Effector memory CD8-positive, alpha-beta T cell (primary cell): ENCODE data around the gene DCLRE1B.
A peak's percentile ranks its signal among the peaks of the same experiment; 100 is the strongest.

Experiments used
- ATAC-seq: fragments of 150-1000 bp; cut with Tn5 transposase; replicated peaks from 2 replicates; pipeline ENCODE4 v1.10.0; 2021; ENCODE audit warnings: mild to moderate bottlenecking, moderate library complexity
- DNase-seq, 3 experiments: peaks; one replicate each; pipeline ENCODE4 v3.0.0; 2021
- H3K27ac Mint-ChIP-seq, 2 donors: one replicate each; pipeline ENCODE4 v1.8.0; 2022; ENCODE audit warnings: mild to moderate bottlenecking in 2 of 2, mixed read lengths in 2 of 2, moderate library complexity in 2 of 2
- H3K27me3 Mint-ChIP-seq, 2 donors: one replicate each; pipeline ENCODE4 v1.8.0; 2022; ENCODE audit warnings: mixed read lengths in 2 of 2
- H3K36me3 Mint-ChIP-seq: one replicate; pipeline ENCODE4 v1.8.0; 2022; ENCODE audit warnings: mild to moderate bottlenecking, moderate library complexity, mixed read lengths; ENCODE audit not compliant: insufficient read depth
- H3K4me1 Mint-ChIP-seq, 2 donors: one replicate each; pipeline ENCODE4 v1.8.0; 2022; ENCODE audit warnings: low read depth in 2 of 2, mixed read lengths in 2 of 2
- H3K4me3 Mint-ChIP-seq, 2 donors: one replicate each; pipeline ENCODE4 v1.8.0; 2022; ENCODE audit warnings: mild to moderate bottlenecking in 2 of 2, mixed read lengths in 2 of 2, moderate library complexity in 2 of 2
- H3K9me3 Mint-ChIP-seq, 2 donors: one replicate each; pipeline ENCODE4 v1.8.0; 2022; ENCODE audit warnings: mixed read lengths in 2 of 2

DCLRE1B gene

GRCh38 chr1:113872219-113872935 lies 32.7 kb upstream of the DCLRE1B start:
- Mint-ChIP-seq H3K9me3 (peaks cover 0 to 5% of the 10 kb centered on the region in 2 donors), H3K36me3 (peaks cover 9% of the 10 kb centered on the region), H3K4me1 (peaks cover 51 to 79% of the 10 kb centered on the region in 2 donors), H3K27me3 (no peaks in the 10 kb centered on the region), H3K27ac (peak overlapping the region; percentile 92 to 97), H3K4me3 (peak overlapping the region; percentile 84 to 92)
- DNase-seq (no peak), ATAC-seq (peak; percentile 17)

GRCh38 chr1:113874012-113874879 lies 30.9 kb upstream of the DCLRE1B start:
- H3K27me3 Mint-ChIP-seq, result no peaks in the 10 kb centered on the region
- DNase-seq (no peak), ATAC-seq (peak; percentile 34)
- peaks cover 9% of the 10 kb centered on the region for H3K36me3 Mint-ChIP-seq
- peaks cover 0 to 5% of the 10 kb centered on the region in 2 donors for H3K9me3 Mint-ChIP-seq
- peaks cover 46 to 70% of the 10 kb centered on the region in 2 donors for H3K4me1 Mint-ChIP-seq
- H3K4me3 Mint-ChIP-seq, result peak overlapping the region; percentile 39 to 54
- H3K27ac Mint-ChIP-seq, result peak overlapping the region; percentile 87 to 97

- Mint-ChIP-seq H3K4me1 (peaks cover 57 to 72% of the 10 kb centered on the region in 2 donors), H3K9me3 (peaks cover 0 to 5% of the 10 kb centered on the region in 2 donors), H3K36me3 (peaks cover 9% of the 10 kb centered on the region), H3K27ac (peak overlapping the region; percentile 87 to 97), H3K27me3 (no peaks in the 10 kb centered on the region), H3K4me3 (peak overlapping the region; percentile 36 to 54)
- ATAC-seq, result no peak
- DNase-seq, result no peak
Observed at GRCh38 chr1:113875714-113876113, 29.4 kb upstream of the DCLRE1B start.

- Mint-ChIP-seq H3K27ac (peak overlapping the region in 1 of 2 donors; percentile 97), H3K4me3 (peak overlapping the region; percentile 36 to 54), H3K27me3 (no peaks in the 10 kb centered on the region), H3K9me3 (peaks cover 0 to 5% of the 10 kb centered on the region in 2 donors), H3K36me3 (peaks cover 7% of the 10 kb centered on the region), H3K4me1 (peaks cover 61 to 75% of the 10 kb centered on the region in 2 donors)
- DNase-seq, result no peak
- no peak for ATAC-seq
Observed at GRCh38 chr1:113876176-113876575, 28.9 kb upstream of the DCLRE1B start.

GRCh38 chr1:113879739-113880038 lies 25.4 kb upstream of the DCLRE1B start:
- DNase-seq (no peak), ATAC-seq (no peak)
- H3K4me3 Mint-ChIP-seq, result peak overlapping the region; percentile 66 to 74
- H3K27me3 Mint-ChIP-seq, result no peaks in the 10 kb centered on the region
- H3K9me3 Mint-ChIP-seq, result peaks cover 0 to 1% of the 10 kb centered on the region in 2 donors
- peak overlapping the region; percentile 91 to 94 for H3K27ac Mint-ChIP-seq
- H3K36me3 Mint-ChIP-seq, result peaks cover under 1% of the 10 kb centered on the region
- H3K4me1 Mint-ChIP-seq, result peaks cover 48 to 56% of the 10 kb centered on the region in 2 donors

GRCh38 chr1:113881661-113882060 lies 23.5 kb upstream of the DCLRE1B start:
- DNase-seq (no peak), ATAC-seq (no peak)
- H3K27me3 Mint-ChIP-seq, result no peaks in the 10 kb centered on the region
- peak overlapping the region in 1 of 2 donors; percentile 26 for H3K27ac Mint-ChIP-seq
- H3K4me1 Mint-ChIP-seq, result peaks cover 33 to 37% of the 10 kb centered on the region in 2 donors
- no peaks in the 10 kb centered on the region for H3K9me3 Mint-ChIP-seq
- peaks cover 4% of the 10 kb centered on the region for H3K36me3 Mint-ChIP-seq
- H3K4me3 Mint-ChIP-seq, result no peak overlapping the region

GRCh38 chr1:113886417-113887401 lies 18.4 kb upstream of the DCLRE1B start:
- no peaks in the 10 kb centered on the region for H3K9me3 Mint-ChIP-seq
- H3K36me3 Mint-ChIP-seq, result peaks cover 4% of the 10 kb centered on the region
- H3K27ac Mint-ChIP-seq, result peak overlapping the region in 1 of 2 donors; percentile 16
- H3K4me3 Mint-ChIP-seq, result no peak overlapping the region
- DNase-seq, result no peak
- no peak for ATAC-seq
- H3K4me1 Mint-ChIP-seq, result peaks cover 10 to 12% of the 10 kb centered on the region in 2 donors
- no peaks in the 10 kb centered on the region for H3K27me3 Mint-ChIP-seq

GRCh38 chr1:113887402-113888175 lies 17.5 kb upstream of the DCLRE1B start, which contains the start of gene BCL2L15:
Gene BCL2L15, minus strand, starts transcription at chr1:113887581. Its CDS starts 206 bp downstream, at chr1:113887375.
- Mint-ChIP-seq H3K36me3 (peaks cover 4% of the 10 kb centered on the region), H3K4me1 (peaks cover 8 to 11% of the 10 kb centered on the region in 2 donors), H3K27ac (peak within 1 kb of the TSS in 1 of 2 donors; percentile 16), H3K4me3 (no peak within 1 kb of the TSS), H3K9me3 (no peaks in the 10 kb centered on the region), H3K27me3 (no peaks in the 10 kb centered on the region)
- no peak for ATAC-seq
- DNase-seq, result no peak

- Mint-ChIP-seq H3K27ac (no peak overlapping the region), H3K27me3 (no peaks in the 10 kb centered on the region), H3K9me3 (no peaks in the 10 kb centered on the region), H3K4me1 (peaks cover 7 to 24% of the 10 kb centered on the region in 2 donors), H3K4me3 (no peak overlapping the region), H3K36me3 (peaks cover 5% of the 10 kb centered on the region)
- ATAC-seq (no peak), DNase-seq (no peak)
Observed at GRCh38 chr1:113890816-113891215, 14.3 kb upstream of the DCLRE1B start.

GRCh38 chr1:113891631-113892220 lies 13.4 kb upstream of the DCLRE1B start:
- Mint-ChIP-seq H3K4me3 (no peak overlapping the region), H3K9me3 (no peaks in the 10 kb centered on the region), H3K27ac (peak overlapping the region in 1 of 2 donors; percentile 68), H3K27me3 (no peaks in the 10 kb centered on the region), H3K4me1 (peaks cover 7 to 25% of the 10 kb centered on the region in 2 donors), H3K36me3 (peaks cover 12% of the 10 kb centered on the region)
- no peak for ATAC-seq
- no peak for DNase-seq

- no peaks in the 10 kb centered on the region for H3K27me3 Mint-ChIP-seq
- H3K4me1 Mint-ChIP-seq, result peaks cover 9 to 29% of the 10 kb centered on the region in 2 donors
- no peaks in the 10 kb centered on the region for H3K9me3 Mint-ChIP-seq
- H3K36me3 Mint-ChIP-seq, result peaks cover 26% of the 10 kb centered on the region
- no peak for DNase-seq
- no peak for ATAC-seq
- H3K4me3 Mint-ChIP-seq, result no peak overlapping the region
- H3K27ac Mint-ChIP-seq, result peak overlapping the region; percentile 5 to 76
Observed at GRCh38 chr1:113893267-113893666, 11.9 kb upstream of the DCLRE1B start.

- peaks cover 10 to 41% of the 10 kb centered on the region in 2 donors for H3K4me1 Mint-ChIP-seq
- no peak overlapping the region for H3K4me3 Mint-ChIP-seq
- ATAC-seq (no peak), DNase-seq (no peak)
- H3K27ac Mint-ChIP-seq, result peak overlapping the region in 1 of 2 donors; percentile 76
- no peaks in the 10 kb centered on the region for H3K27me3 Mint-ChIP-seq
- H3K9me3 Mint-ChIP-seq, result no peaks in the 10 kb centered on the region
- peaks cover 43% of the 10 kb centered on the region for H3K36me3 Mint-ChIP-seq
Observed at GRCh38 chr1:113895098-113895497, 10.0 kb upstream of the DCLRE1B start.
